ENCODE measurements around the gene CES4A. TPM values are rescaled to one million over a fixed set of nuclear protein-coding genes. Genes with fewer than 3 reads are reported as not detected.

CES4A gene
- total and polyA plus RNA-seq, 2 of the 13 experiments (the other 11 are each of a cell fraction or from before 2014, with no cell fraction given), result 0.09 to 0.17 TPM

GRCh38 chr16:66996324-66996982, 8.1 kb downstream of the CES4A start (continued):
- no peak for TF ChIP-seq IRF1 (CRISPR knock-in tag; IDR thresholded peaks at IDR 0.05; ENCODE audit: low read depth)
- no peak for TF ChIP-seq ATF1 (CRISPR knock-in tag; IDR thresholded peaks at IDR 0.05)
- peak; percentile 73; the same call in 1 of the 2 replicates for TF ChIP-seq MYPOP (CRISPR knock-in tag; IDR thresholded peaks at IDR 0.05)
- no peak for TF ChIP-seq ZNF550 (CRISPR knock-in tag; IDR thresholded peaks at IDR 0.05; ENCODE audit: borderline replicate concordance)
- 0 out of 2 replicates have a peak, but pooled peaks have one; percentile 33 for TF ChIP-seq ATF2 (CRISPR knock-in tag; IDR thresholded peaks at IDR 0.05)
- peak; percentile 49; the same call in 1 of the 2 replicates for TF ChIP-seq JUN (CRISPR knock-in tag; IDR thresholded peaks at IDR 0.05)
- no peak for TF ChIP-seq LCORL (IDR thresholded peaks at IDR 0.05)
- peak; percentile 87; the same call in 1 of the 2 replicates for TF ChIP-seq LCORL (CRISPR knock-in tag; IDR thresholded peaks at IDR 0.05)
- TF ChIP-seq RARA (CRISPR knock-in tag; IDR thresholded peaks at IDR 0.05), result peak; percentile 72
- TF ChIP-seq HMG20B (CRISPR knock-in tag; conservative IDR thresholded peaks at IDR 0.05), result no peak
- peak; percentile 91; the same call in 1 of the 2 replicates for TF ChIP-seq AHDC1 (CRISPR knock-in tag; IDR thresholded peaks at IDR 0.05; ENCODE audit: borderline replicate concordance)
- TF ChIP-seq CAMTA2 (CRISPR knock-in tag; IDR thresholded peaks at IDR 0.05; ENCODE audit: borderline replicate concordance), result no peak
- TF ChIP-seq TEF (CRISPR knock-in tag; IDR thresholded peaks at IDR 0.05), result no peak
- 0 out of 2 replicates have a peak, but pooled peaks have one; percentile 38 for TF ChIP-seq PITX1 (CRISPR knock-in tag; IDR thresholded peaks at IDR 0.05)
- no peak for TF ChIP-seq NFE2 (CRISPR knock-in tag; IDR thresholded peaks at IDR 0.05)
